Caco-2 (cell line): Measurements from ENCODE around the gene FGFRL1. TPM values are rescaled to one million over a fixed set of nuclear protein-coding genes. Genes with fewer than 3 reads are reported as not detected.

Experiments
- Bru-seq: library from RNA; stranded (reverse); fragments of 400-500 nt; gene quantifications from one replicate; lab custom pipeline; 2021; lab: Mats Ljungman, UMichigan
- BruChase-seq, 2 experiments: library from RNA; stranded (reverse); fragments of 400-500 nt; gene quantifications; one replicate each; lab custom pipeline; 2021; lab: Mats Ljungman, UMichigan
- BruUV-seq: library from RNA; stranded (reverse); fragments of 400-500 nt; replicated peaks from 2 replicates; lab custom pipeline; 2021; lab: Mats Ljungman, UMichigan
- CTCF ChIA-PET: fragments of 300-600 bp; sonication (Branson Sonifier 250); formaldehyde crosslinking; loops from one replicate; lab custom pipeline; 2022; ENCODE audit warnings: antibody characterized with exemption; lab: Charles Lee
- POLR2A ChIA-PET: fragments of 300-600 bp; sonication (Branson Sonifier 250); formaldehyde crosslinking; loops from one replicate; lab custom pipeline; 2022; ENCODE audit warnings: antibody characterized with exemption; lab: Charles Lee
- DNase-seq, 2 experiments: peaks; one replicate each; pipeline versions ENCODE4 v3.0.0 to v3.0.0-alpha.2; 2020 to 2022
- H3K27me3 ChIP-seq: replicated peaks from 2 replicates; pipeline ENCODE4 v1.6.0; 2011; ENCODE audit warnings: low read length; ENCODE audit not compliant: control insufficient read depth, insufficient read depth
- H3K36me3 ChIP-seq: 2 replicates; pipeline ENCODE4 v1.5.1; 2011; ENCODE audit warnings: low read length; ENCODE audit not compliant: control insufficient read depth, insufficient read depth
- H3K4me1 ChIP-seq: fragments of 250-450 bp; sonication (Bioruptor Pico); 2 replicates; pipeline ENCODE4 v1.5.1; 2020; ENCODE audit warnings: mild to moderate bottlenecking
- H3K4me3 ChIP-seq: 2 replicates; pipeline ENCODE4 v1.5.1; 2011; ENCODE audit warnings: low read depth, mild to moderate bottlenecking, control low read depth, low read length
- H3K9me3 ChIP-seq: fragments of 250-450 bp; sonication (Bioruptor Pico); 2 replicates; pipeline ENCODE4 v1.5.1; 2020; ENCODE audit warnings: mild to moderate bottlenecking, moderate library complexity
- H3K27ac Mint-ChIP-seq: one replicate; pipeline ENCODE4 v1.8.0; 2022; ENCODE audit warnings: mixed read lengths; ENCODE audit not compliant: unreplicated experiment
- H3K27me3 Mint-ChIP-seq: one replicate; pipeline ENCODE4 v1.8.0; 2022; ENCODE audit warnings: mixed read lengths; ENCODE audit not compliant: insufficient read depth, unreplicated experiment
- H3K36me3 Mint-ChIP-seq: one replicate; pipeline ENCODE4 v1.8.0; 2022; ENCODE audit warnings: mild to moderate bottlenecking, mixed read lengths; ENCODE audit not compliant: insufficient read depth, unreplicated experiment
- H3K4me1 Mint-ChIP-seq: one replicate; pipeline ENCODE4 v1.8.0; 2022; ENCODE audit warnings: low read depth, mixed read lengths; ENCODE audit not compliant: unreplicated experiment
- H3K4me3 Mint-ChIP-seq: one replicate; pipeline ENCODE4 v1.8.0; 2022; ENCODE audit warnings: mild to moderate bottlenecking, moderate library complexity, mixed read lengths; ENCODE audit not compliant: unreplicated experiment
- H3K9me3 Mint-ChIP-seq: one replicate; pipeline ENCODE4 v1.8.0; 2022; ENCODE audit warnings: mixed read lengths; ENCODE audit not compliant: unreplicated experiment
- intact Hi-C: fragments of 100-400 bp; cut with micrococcal nuclease; formaldehyde crosslinking; loops from one replicate; pipeline ENCODE4 v1.10.0; 2022; ENCODE audit not compliant: unreplicated experiment
- long read RNA-seq: library from polyadenylated mRNA; stranded (forward); transcript quantifications from one replicate; pipeline ENCODE4 v2.0.0, GENCODE V29; 2022
- total RNA-seq: library from RNA; stranded (reverse); gene quantifications from 2 replicates; pipeline ENCODE4 v1.2.3, GENCODE V29; 2022
- TF ChIP-seq, protein P1 (sequence below), 2 experiments: fragments of 200-600 bp in 1 of 2; IDR thresholded peaks; 1 replicate in 1 of 2; 2 replicates in 1 of 2; pipeline versions ENCODE4 v1.5.1 to v1.8.0; 2011 to 2022; ENCODE audit warnings: antibody characterized with exemption in 1 of 2, control low read depth in 1 of 2, inconsistent platforms in 1 of 2, low read depth in 1 of 2, low read length in 1 of 2, mild to moderate bottlenecking in 1 of 2, moderate library complexity in 1 of 2; ENCODE audit not compliant: insufficient read depth in 1 of 2, severe bottlenecking in 1 of 2, unreplicated experiment in 1 of 2

The FGFRL1 gene, protein sequence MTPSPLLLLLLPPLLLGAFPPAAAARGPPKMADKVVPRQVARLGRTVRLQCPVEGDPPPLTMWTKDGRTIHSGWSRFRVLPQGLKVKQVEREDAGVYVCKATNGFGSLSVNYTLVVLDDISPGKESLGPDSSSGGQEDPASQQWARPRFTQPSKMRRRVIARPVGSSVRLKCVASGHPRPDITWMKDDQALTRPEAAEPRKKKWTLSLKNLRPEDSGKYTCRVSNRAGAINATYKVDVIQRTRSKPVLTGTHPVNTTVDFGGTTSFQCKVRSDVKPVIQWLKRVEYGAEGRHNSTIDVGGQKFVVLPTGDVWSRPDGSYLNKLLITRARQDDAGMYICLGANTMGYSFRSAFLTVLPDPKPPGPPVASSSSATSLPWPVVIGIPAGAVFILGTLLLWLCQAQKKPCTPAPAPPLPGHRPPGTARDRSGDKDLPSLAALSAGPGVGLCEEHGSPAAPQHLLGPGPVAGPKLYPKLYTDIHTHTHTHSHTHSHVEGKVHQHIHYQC
- total RNA-seq = 25.4 and 26.0 TPM in 2 replicates
- percentile 44 among the genes with signal in this experiment for Bru-seq, nascent RNA
- BruChase-seq, experiment 1, labeled RNA remaining after a 2-hour chase = percentile 53 among the genes with signal in this experiment
- BruChase-seq, experiment 2, labeled RNA remaining after a 6-hour chase = percentile 67 among the genes with signal in this experiment
- long read RNA-seq, partial matches to known transcripts = 23 of 29 reads
- long read RNA-seq, other reads (novel, unspliced or antisense) = 1 of 29 reads

- BruUV-seq = no TSS peak
- H3K27me3 Mint-ChIP-seq = peaks cover 3% of the 10 kb centered on the region
- peaks cover 7% of the 10 kb centered on the region; the same call in 1 of the 2 replicates for H3K9me3 ChIP-seq
- peak within 1 kb of the TSS; percentile 79 for H3K4me3 Mint-ChIP-seq
- POLR2A ChIA-PET = no interaction called here
- TF ChIP-seq, protein P1, sequence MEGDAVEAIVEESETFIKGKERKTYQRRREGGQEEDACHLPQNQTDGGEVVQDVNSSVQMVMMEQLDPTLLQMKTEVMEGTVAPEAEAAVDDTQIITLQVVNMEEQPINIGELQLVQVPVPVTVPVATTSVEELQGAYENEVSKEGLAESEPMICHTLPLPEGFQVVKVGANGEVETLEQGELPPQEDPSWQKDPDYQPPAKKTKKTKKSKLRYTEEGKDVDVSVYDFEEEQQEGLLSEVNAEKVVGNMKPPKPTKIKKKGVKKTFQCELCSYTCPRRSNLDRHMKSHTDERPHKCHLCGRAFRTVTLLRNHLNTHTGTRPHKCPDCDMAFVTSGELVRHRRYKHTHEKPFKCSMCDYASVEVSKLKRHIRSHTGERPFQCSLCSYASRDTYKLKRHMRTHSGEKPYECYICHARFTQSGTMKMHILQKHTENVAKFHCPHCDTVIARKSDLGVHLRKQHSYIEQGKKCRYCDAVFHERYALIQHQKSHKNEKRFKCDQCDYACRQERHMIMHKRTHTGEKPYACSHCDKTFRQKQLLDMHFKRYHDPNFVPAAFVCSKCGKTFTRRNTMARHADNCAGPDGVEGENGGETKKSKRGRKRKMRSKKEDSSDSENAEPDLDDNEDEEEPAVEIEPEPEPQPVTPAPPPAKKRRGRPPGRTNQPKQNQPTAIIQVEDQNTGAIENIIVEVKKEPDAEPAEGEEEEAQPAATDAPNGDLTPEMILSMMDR (IDR thresholded peaks at IDR 0.05; ENCODE audit: insufficient read depth in 1 of 2, low read depth in 1 of 2, low read length in 1 of 2, severe bottlenecking in 1 of 2, unreplicated experiment in 1 of 2) = no peak
- H3K4me1 Mint-ChIP-seq = peaks cover 6% of the 10 kb centered on the region
- H3K9me3 Mint-ChIP-seq = peaks cover 10% of the 10 kb centered on the region
- CTCF ChIA-PET = interaction anchor here (1.2 kb wide), 1 partner anchor 79 kb away, joined by 4 read pairs; the partner anchor contains the start of genes GAK and TMEM175
- H3K27me3 ChIP-seq = no peaks in the 10 kb centered on the region
- no peaks in the 10 kb centered on the region for H3K36me3 ChIP-seq
- peaks cover 13% of the 10 kb centered on the region for H3K4me1 ChIP-seq
- peak within 1 kb of the TSS; percentile 78 for H3K27ac Mint-ChIP-seq
- peaks cover 11% of the 10 kb centered on the region for H3K36me3 Mint-ChIP-seq
- intact Hi-C loops = no loop called here
- H3K4me3 ChIP-seq = peak within 1 kb of the TSS; percentile 73
- DNase-seq = peak; percentile 92 to 95
These were observed at the start of gene FGFRL1 for GRCh38 chr4:1011022-1011665. Gene FGFRL1, plus strand, starts transcription at chr4:1011626. Its CDS starts 860 bp downstream, at chr4:1012486.

DNA sequence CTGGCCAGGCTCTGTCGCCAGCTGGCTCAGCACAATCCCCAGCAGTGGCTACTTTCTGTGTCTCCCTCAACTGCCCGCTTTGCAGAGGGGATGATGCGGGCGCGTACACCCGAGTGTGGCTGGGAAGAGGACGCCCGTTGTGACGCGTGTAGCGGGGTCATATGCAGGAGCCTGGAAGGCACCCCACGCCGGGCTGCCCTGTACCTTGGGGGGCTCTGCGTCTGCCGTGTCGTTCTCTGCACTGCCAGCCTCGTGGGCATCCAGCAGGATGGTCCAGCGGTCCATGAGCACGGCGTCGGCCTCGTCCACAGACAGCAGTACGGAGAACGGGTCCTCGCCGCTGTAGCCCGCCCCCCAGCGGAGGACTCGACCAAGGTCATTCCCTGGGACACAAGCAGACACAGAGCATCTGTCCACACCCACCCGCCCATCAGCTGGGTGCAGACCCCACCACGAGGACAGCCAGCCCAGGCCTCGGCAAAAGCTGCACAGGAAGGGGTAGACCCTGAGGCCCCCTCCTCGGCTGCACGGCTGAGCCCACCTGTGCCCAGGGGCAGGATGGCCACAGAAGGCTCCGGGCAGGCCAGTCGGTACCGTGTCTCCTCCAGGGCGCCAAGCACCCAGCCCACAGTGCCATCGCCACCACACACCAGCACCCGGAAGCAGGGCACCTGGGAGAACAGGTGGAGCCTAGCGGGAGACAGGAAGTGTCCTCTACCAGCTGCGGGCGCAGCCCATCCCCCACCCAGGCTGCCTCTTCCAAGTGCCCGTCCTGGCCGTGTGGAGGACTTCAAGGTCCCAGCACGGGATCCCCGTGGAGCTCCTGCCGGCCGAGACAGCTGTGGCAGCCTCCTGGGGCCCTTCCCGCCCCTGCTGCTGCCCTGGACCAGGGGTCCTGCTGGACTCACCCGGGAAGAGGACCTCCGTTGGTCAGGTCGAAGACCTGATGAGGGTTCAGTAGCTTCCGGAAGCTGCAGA, 48.9 kb upstream of the FGFRL1 start:
- no peaks in the 10 kb centered on the region for H3K9me3 ChIP-seq
- intact Hi-C loops = no loop called here
- no peaks in the 10 kb centered on the region for H3K9me3 Mint-ChIP-seq
- no peak overlapping the region for H3K4me3 Mint-ChIP-seq
- no peaks in the 10 kb centered on the region for H3K27me3 ChIP-seq
- no peaks in the 10 kb centered on the region for H3K4me1 ChIP-seq
- TF ChIP-seq, protein P1 (IDR thresholded peaks at IDR 0.05; ENCODE audit: insufficient read depth in 1 of 2, low read depth in 1 of 2, low read length in 1 of 2, severe bottlenecking in 1 of 2, unreplicated experiment in 1 of 2) = no peak
- no peaks in the 10 kb centered on the region for H3K4me1 Mint-ChIP-seq
- ChIA-PET CTCF (no interaction called here), POLR2A (no interaction called here)
- DNase-seq = no peak
- no peak overlapping the region for H3K27ac Mint-ChIP-seq
- BruUV-seq = no TSS peak
- H3K36me3 ChIP-seq = no peaks in the 10 kb centered on the region; the same call in 1 of the 2 replicates
- no peaks in the 10 kb centered on the region for H3K27me3 Mint-ChIP-seq
- H3K4me3 ChIP-seq = no peak overlapping the region
- peaks cover 32% of the 10 kb centered on the region for H3K36me3 Mint-ChIP-seq
